Measurements from ENCODE around the gene FAAP100.

The FAAP100 gene

GRCh38 chr17:81511804-81512561, 40.2 kb downstream of the FAAP100 start:
- DNase-seq (ENCODE audit: low read depth in 2 of 2), result no peak

- DNase-seq (ENCODE audit: low read depth in 2 of 2), result no peak
Measured at GRCh38 chr17:81511554-81511803, 40.7 kb downstream of the FAAP100 start.

GRCh38 chr17:81510785-81511553, 41.2 kb downstream of the FAAP100 start:
- no peak for DNase-seq (ENCODE audit: low read depth in 2 of 2)

DNA sequence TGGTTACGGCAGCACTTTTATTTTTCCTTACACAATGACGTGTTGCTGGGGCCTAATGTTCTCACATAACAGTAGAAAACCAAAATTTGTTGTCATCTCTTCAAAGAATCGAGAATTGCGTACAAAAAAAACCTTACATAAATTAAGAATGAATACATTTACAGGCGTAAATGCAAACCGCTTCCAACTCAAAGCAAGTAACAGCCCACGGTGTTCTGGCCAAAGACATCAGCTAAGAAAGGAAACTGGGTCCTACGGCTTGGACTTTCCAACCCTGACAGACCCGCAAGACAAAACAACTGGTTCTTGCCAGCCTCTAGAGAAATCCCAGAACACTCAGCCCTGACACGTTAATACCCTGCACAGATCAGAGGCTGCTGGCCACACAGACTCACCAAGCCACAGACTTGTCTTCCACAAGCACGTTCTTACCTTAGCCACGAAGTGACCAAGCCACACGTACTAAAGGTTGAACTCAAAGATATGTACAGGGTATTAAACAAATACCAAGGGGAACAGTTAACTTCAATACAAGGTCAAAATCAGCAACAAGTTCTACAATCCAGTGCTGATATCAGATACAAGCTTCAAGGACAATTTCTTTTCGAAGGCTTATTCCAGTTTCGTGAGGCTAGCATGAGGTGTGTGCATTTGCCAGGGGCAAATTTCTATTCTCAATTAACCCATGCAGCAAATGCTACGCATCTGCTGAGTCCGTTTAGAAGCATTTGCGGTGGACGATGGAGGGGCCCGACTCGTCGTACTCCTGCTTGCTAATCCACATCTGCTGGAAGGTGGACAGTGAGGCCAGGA, 42.0 kb downstream of the FAAP100 start:
- no peak for DNase-seq (ENCODE audit: low read depth in 2 of 2)

- DNase-seq (ENCODE audit: low read depth in 2 of 2), result no peak
Measured at GRCh38 chr17:81509207-81509971, 42.8 kb downstream of the FAAP100 start.

DNA sequence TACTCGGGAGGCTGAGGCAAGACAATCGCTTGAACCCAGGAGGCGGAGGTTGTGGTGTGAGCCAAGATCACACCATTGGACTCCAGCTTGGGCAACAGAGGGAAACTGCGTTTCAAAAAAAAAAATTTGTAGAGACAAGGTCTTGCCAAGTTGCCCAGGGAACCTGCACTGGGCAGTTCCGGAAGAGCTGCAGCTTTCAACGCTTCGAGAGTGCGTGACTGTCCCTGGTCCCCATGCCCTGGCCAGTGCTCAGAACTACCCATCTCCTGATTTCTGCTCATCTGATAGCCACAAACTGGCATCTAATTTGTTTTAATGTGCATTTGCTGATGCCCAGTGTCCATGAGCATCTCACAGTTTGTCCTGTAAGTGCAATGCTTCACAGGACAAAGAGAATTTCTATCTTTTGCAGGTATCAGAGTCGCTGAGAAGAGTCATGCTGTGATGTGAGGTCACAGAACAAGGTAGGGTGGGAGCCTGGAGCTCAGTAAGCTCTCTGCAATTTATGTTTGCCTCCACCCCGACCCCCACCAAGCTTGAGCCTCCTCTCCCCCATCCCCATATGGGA, 43.4 kb downstream of the FAAP100 start:
- DNase-seq (ENCODE audit: low read depth in 2 of 2), result no peak

DNA sequence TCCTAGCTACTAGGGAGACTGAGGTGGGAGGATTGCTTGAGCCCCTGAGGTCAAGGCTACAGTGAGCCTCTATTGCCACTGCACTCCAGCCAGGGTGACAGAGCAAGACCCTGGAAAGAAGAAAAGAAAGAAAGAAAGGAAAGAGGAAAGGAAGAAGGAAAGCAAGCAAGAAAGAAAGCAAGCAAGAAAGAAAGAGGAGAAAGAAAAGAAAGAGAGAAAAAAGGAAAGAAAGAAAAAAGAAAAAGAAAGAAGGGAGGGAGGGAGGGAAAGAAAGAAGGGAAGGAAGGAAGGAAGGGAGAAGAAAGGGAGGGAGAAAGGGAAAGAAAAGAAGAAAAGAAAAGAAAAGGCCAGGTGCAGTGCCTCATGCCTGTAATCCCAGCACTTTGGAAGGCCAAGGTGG, 48.5 kb downstream of the FAAP100 start:
- no peak for DNase-seq (ENCODE audit: low read depth in 2 of 2)

- DNase-seq (ENCODE audit: low read depth in 2 of 2), result no peak
Measured at GRCh38 chr17:81502471-81503017, 49.6 kb downstream of the FAAP100 start.

DNA sequence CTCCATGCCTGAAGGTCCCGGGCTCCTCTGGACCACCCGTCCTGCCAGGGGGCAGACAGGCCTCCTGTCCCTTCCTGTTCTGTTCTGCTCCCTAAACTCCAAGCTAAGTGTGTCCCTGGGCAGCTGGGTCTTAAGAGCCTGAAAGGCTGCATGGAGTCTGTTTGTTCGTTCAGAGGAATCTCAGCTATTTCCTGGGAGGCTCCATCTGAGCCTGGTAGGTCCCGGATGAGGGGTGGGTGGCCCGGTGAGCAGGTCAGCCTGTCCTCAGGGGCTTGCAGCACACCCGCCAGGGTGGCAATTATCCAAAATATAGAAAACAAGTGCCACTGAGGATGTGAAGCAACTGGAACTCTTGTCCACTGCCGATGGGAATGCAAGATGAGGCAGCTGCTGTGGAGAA, 52.1 kb downstream of the FAAP100 start:
- DNase-seq (ENCODE audit: low read depth in 2 of 2), result no peak

GRCh38 chr17:81499601-81499970, 52.6 kb downstream of the FAAP100 start:
- DNase-seq (ENCODE audit: low read depth in 2 of 2), result no peak

DNA sequence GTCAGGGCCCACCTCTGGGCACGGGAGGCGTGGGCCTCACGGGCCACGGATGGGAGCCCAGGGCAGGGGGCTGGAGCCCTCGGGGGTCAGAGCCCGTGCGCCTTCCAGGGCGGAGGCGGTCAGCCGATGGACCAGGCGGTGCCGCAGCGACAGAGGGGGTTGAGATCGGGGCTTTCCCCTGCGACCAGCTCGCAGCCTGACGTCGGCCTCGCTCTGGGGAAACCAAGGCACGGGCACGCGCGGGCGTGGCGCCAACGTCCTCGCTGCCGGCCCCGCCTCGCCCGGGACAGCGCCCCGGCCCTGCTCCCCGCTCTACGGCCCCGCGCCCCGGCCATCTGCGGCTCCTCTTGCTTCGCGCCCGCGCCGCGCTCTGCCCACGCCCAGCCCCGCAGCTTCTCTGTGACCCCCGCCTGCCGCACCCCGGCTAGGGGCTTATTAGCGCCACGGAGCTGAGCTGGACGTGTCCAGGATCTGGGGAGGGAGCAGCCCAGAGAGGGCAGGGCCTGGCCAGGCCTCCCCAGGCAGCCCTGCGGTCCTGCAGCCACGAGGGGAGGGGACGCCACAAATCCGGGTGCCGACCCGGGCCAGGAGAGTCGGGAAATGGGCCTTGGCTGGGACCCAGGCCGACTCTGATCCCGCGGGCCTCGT, 53.1 kb downstream of the FAAP100 start:
- DNase-seq (ENCODE audit: low read depth in 2 of 2), result no peak

DNA sequence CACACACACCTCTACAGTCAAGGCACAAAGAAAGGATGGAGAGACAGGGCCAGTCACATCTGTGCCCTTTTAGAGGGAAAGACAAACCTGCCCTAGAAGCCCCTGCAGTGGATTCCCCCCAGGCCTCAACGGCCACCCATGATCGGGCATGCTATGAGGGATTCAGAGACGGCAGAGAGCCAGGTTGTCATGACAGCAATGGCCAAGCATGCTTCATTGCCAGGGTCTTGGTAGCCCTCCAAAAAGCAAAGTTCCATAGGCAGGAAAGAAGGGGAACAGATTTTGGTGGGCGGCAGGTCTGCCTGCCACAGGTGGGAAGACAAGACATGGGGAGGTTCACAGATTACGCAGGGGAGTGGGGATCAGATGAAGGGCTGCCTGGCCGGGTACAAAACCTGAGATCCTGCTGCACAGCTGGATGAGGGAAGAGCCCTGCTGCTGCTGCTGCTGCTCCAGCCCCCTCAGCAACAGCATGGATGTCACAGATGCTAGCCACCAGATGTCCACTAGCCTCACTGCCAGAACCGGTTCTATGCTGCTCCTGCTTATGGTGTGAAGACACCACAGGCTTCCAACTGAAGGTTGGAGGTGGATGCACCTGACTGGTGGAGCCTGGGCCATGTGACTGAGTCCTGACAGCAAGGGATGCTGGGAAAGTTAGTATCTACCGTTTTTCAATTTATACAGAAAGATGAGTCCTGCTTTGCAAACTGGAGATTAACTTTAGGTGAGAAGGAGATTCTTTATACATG, 57.4 kb downstream of the FAAP100 start:
- DNase-seq (ENCODE audit: low read depth in 2 of 2), result no peak

GRCh38 chr17:81493198-81494038, 58.7 kb downstream of the FAAP100 start:
- no peak for DNase-seq (ENCODE audit: low read depth in 2 of 2)

DNA sequence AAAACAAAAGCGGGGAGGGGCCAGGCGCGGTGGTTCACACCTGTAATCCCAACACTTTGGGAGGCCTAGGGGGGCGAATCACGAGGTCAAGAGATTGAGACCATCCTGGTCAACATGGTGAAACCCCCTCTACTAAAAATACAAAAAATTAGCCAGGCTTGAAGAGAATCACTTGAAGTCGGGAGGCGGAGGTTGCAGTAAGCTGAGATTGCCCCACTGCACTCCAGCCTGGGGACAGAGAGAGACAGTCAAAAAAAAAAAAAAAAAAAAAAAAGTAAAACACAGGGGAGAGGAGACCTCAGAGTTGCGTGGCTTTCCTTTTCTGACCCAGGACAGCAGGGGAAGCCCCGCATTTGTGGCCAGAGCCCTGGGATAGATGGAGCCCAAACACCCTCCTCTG, 59.4 kb downstream of the FAAP100 start:
- no peak for DNase-seq (ENCODE audit: low read depth in 2 of 2)

DNA sequence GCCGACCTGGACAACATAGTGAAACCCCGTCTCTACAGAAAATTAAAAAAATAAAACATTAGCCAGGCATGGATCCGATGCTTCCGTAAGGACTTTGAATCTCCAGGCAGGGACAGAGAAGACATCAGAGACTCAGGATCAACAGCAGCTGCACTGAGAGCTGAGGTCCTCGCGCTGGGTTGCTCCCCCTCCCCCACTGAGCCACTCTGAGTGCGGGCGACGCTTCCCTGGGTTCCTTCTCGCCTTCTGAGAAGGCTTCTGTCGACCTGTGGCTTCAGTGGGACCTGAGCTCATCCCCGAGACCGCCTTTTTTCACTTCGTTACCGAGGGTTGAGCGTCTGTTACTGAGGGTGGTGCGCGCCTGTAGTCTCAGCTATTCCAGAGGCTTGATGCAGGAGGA, 60.0 kb downstream of the FAAP100 start:
- no peak for DNase-seq (ENCODE audit: low read depth in 2 of 2)

DNA sequence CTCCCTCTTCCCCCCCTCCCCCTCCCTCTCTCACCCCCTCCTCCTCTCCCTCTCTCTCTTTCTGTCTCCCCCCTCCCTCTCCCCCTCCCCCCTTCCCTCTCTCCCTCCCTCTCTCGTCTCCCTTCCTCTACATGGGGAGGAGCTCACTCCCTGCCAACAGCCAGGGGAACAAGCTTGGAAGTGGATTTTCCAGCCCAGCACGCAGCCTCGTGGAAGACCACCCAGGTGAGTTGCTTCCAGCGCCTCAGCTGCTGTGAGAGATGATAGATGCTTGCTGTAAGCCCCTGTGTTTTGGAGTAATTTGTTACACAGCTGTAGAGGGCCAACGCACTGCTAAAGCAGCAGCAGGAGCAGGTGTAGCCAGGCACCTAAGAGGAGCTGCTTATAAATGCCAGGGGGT, 60.4 kb downstream of the FAAP100 start:
- no peak for DNase-seq (ENCODE audit: low read depth in 2 of 2)

DNA sequence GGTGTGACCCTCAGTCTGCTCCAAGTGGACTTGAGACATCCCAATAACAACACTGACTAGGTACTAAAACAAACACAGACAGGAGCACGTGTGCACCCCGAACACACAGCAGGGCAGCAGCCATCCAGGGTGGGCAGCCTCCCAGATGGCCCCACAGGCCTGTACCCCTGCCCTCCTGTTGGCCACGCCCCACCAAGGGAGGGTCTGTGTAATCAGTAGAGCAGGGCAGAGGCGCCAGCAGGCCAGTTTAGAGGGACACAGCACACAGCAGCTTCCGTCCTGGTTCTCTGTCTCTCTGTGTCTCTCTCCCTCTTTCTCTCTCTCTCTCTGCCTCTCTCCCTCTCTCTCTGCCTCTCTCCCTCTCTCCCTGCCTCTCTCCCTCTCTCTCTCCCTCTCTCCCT, 61.0 kb downstream of the FAAP100 start:
- no peak for DNase-seq (ENCODE audit: low read depth in 2 of 2)

GRCh38 chr17:81489998-81490992, 61.9 kb downstream of the FAAP100 start:
- no peak for DNase-seq (ENCODE audit: low read depth in 2 of 2)

Data from stimulated activated CD8-positive, alpha-beta memory T cell treated with anti-CD3 and anti-CD28 coated beads, Interleukin-2, amount 100 ng/mL, for 48 hours (primary cell).